ENCODE measurements around the gene TNFRSF4.
"Not testable (repeated sequence)": the region's sequence is repeated elsewhere in the genome, so short reads cannot be mapped to it uniquely, and the experiment has no call there.

TNFRSF4 gene

GRCh38 chr1:1182491-1183220 is 31.3 kb downstream of the TNFRSF4 start:
- DNase-seq (ENCODE audit: low read depth in 2 of 2): no peak

GRCh38 chr1:1181938-1182410 is 32.0 kb downstream of the TNFRSF4 start:
- no peak for DNase-seq (ENCODE audit: low read depth in 2 of 2)

- no peak for DNase-seq (ENCODE audit: low read depth in 2 of 2)
Observed at GRCh38 chr1:1181129-1181937, 32.6 kb downstream of the TNFRSF4 start.

GRCh38 chr1:1179983-1180861 is 33.7 kb downstream of the TNFRSF4 start:
- DNase-seq (ENCODE audit: low read depth in 2 of 2): no peak

- no peak for DNase-seq (ENCODE audit: low read depth in 2 of 2)
Observed at GRCh38 chr1:1179346-1179982, 34.5 kb downstream of the TNFRSF4 start.

GRCh38 chr1:1178794-1179331 is 35.1 kb downstream of the TNFRSF4 start:
- DNase-seq (ENCODE audit: low read depth in 2 of 2): no peak

- DNase-seq (ENCODE audit: low read depth in 2 of 2): no peak
Observed at GRCh38 chr1:1177452-1178206, 36.3 kb downstream of the TNFRSF4 start.

GRCh38 chr1:1176931-1177330 is 37.0 kb downstream of the TNFRSF4 start:
- no peak for DNase-seq (ENCODE audit: low read depth in 2 of 2)

GRCh38 chr1:1176063-1176761 is 37.7 kb downstream of the TNFRSF4 start:
- DNase-seq (ENCODE audit: low read depth in 2 of 2): not testable (repeated sequence)

- DNase-seq (ENCODE audit: low read depth in 2 of 2): no peak
Observed at GRCh38 chr1:1175221-1176062, 38.5 kb downstream of the TNFRSF4 start.

- DNase-seq (ENCODE audit: low read depth in 2 of 2): no peak
Observed at GRCh38 chr1:1173793-1174415, 40.0 kb downstream of the TNFRSF4 start, which contains the start of gene TTLL10. TTLL10 (plus strand) TSS chr1:1173880; CDS start chr1:1179216, 5,336 bp downstream.

GRCh38 chr1:1173061-1173792 is 40.7 kb downstream of the TNFRSF4 start:
- DNase-seq (ENCODE audit: low read depth in 2 of 2): no peak

GRCh38 chr1:1171546-1172340 is 42.2 kb downstream of the TNFRSF4 start:
- DNase-seq (ENCODE audit: low read depth in 2 of 2): no peak

- no peak for DNase-seq (ENCODE audit: low read depth in 2 of 2)
Observed at GRCh38 chr1:1171161-1171545, 42.8 kb downstream of the TNFRSF4 start.

- DNase-seq (ENCODE audit: low read depth in 2 of 2): no peak
Observed at GRCh38 chr1:1170215-1171091, 43.5 kb downstream of the TNFRSF4 start.
